HG03135 (cell line): Measurements from ENCODE around the gene CHPF.

Experiments used
- ATAC-seq: cut with Tn5 transposase; IDR thresholded peaks from one replicate; pipeline ENCODE4 v1.9.1; 2021; ENCODE audit warnings: mild to moderate bottlenecking, moderate library complexity; ENCODE audit not compliant: unreplicated experiment

CHPF gene

GRCh38 chr2:219569041-219569440, 25.4 kb upstream of the CHPF start:
- ATAC-seq, result no peak

GRCh38 chr2:219567791-219568361, 24.3 kb upstream of the CHPF start:
- ATAC-seq, result no peak

DNA sequence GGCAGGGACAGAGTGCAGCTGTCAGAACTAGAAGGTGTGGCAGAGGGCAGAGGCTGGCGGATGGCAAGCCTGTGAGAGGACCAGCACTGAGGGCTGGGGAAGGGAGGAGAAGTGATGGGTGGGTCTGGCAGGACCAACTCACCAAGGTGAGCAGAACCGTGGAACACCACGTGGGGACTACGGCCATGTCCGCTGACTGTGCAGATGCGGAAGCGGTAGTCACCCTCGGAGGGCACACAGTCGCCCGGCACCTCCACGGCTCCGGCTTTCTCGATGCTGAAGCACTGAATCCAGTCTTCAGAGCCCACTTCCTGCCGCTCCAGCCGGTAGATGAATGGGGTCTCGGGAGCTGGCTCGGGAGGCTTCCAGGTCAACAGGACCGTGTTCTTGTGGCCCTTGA, 23.5 kb upstream of the CHPF start:
- no peak for ATAC-seq

DNA sequence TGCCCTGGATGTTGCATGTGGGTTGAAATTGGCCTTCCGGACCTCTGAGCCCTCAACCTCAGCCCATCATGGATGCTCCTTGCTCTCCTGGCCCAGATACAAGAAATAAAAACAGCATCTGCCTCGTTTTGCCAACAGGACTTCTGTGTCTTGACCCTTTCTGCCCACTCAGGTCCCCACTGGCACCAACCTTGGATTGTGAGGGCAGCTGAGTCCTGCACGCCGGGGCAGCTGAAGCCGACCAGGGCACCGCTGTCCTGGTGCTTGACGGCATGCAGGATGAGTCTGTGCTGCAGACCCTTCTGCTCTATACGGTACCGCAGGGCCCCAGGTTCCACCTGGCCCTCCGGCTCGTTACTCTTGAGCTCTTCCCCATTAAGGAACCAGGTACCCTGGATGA, 23.0 kb upstream of the CHPF start:
- no peak for ATAC-seq

GRCh38 chr2:219565130-219566080, 21.8 kb upstream of the CHPF start:
- no peak for ATAC-seq

GRCh38 chr2:219563271-219563928, 19.8 kb upstream of the CHPF start:
- ATAC-seq, result no peak

- ATAC-seq, result no peak
Observed at GRCh38 chr2:219562049-219563020, 18.7 kb upstream of the CHPF start.

- ATAC-seq, result no peak
Observed at GRCh38 chr2:219561179-219562048, 17.8 kb upstream of the CHPF start.

DNA sequence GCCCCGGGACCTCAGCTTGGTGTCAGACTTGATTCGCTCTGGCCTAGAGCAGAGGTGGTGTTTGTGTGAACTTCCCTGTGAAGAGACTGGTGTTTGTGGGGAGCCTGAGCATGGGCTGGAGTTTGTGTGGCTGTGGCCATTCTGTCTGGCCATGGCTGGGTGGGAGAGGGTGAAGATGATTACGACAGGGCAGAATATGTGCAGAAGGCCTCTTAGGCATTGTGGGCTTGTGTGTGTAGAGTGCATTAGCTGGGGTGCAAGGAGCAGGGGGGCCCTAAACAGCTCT, 17.2 kb upstream of the CHPF start:
- ATAC-seq, result no peak

DNA sequence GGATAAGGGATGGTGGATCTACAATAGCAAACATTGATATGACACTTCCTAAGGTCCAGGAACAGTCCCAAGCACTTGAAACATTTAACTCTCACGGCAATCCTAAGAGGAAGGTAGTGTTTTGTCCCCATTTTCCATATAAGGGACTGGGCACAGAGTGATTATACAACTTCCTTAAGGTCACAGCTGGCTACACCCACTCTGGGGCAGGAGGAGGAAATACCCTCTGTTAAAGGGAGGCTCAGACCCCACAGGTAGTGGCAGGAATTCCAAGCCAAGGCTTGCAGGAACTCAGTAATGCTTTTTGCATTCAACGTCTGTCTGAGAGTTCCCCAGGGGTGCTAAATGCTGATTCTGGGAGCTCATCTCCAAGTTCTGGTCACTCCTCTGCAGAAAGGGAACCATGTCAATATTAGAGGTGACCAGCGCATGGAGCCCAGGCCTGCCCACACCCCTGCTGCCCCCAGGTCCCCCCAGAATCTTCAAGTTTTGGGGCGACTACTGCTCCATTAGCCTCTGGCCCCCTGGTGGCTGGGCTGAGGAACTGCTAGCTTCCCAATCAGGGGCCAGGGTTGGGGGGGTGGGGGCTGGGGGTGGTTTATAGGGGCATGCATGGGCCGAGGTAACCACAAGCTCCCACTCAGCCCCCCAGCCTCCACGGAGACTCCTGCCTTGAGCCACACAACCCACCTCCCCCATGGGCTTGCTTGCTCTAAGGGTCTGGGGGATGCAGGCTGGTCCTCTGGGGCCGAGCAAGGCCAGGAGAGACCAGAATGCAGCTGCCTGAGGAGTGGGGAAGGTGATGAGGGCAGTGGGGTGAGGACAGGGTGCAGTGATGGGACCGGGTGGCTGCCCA, 16.7 kb upstream of the CHPF start:
- ATAC-seq, result no peak

DNA sequence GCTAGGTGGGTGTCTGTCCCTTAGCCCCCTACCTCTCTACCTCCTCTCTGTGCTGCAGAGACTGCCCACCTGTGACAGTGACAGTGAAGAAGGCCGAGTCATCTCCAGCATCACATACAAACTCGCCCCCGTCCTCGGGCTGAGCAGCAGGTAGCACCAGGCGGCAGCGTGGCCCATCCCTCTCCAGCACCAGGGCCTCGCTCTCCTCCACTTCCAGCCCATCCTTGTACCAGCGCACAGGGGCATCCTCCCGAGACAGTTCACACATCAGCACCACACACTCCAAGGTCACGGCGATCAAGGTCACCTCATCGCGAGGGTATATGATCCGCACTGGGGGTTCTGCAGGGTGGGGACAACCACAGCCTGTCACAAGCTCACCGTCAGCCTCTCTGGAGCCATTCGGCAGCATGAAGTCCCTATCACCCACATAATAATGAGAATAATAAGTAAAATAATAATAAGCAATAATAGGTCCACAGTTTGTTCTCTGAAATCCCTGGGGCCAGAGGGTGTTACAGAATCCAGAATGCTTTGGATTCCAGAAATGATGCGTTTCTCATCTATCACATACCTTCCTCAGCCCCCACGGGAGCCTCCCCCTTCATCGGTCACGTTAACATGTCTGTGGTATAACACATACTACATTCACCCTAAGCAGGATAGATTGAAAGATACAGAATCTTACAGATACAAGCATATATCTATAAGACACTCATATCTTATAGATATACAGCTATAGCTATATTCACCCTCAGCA, 15.7 kb upstream of the CHPF start:
- ATAC-seq, result no peak

GRCh38 chr2:219557791-219558785, 14.5 kb upstream of the CHPF start:
- no peak for ATAC-seq

DNA sequence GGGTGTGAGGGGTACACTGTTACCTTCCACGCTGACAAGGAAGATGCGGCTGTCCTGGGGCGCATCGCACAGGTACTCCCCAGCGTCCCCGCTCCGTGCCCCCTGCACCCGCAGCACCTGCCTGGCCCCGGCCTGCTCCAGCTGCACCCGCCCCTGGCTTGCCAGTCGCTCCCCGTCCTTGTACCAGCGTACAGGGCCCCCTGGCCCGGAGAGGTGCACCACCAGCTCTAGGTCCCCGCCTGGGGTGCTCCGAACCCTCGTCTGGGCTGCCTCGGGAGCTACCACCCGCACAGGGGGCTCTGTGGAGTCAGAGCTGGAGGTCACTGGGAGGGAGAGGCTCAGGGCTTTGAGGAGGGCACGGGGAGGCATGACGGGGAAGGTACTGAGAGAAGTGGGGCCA, 13.7 kb upstream of the CHPF start:
- ATAC-seq, result no peak

- ATAC-seq, result no peak
Observed at GRCh38 chr2:219556413-219556812, 12.8 kb upstream of the CHPF start.

- ATAC-seq, result no peak
Observed at GRCh38 chr2:219555956-219556355, 12.3 kb upstream of the CHPF start.

GRCh38 chr2:219554350-219554749, 10.7 kb upstream of the CHPF start:
- no peak for ATAC-seq

GRCh38 chr2:219553463-219553963, 9.9 kb upstream of the CHPF start:
- no peak for ATAC-seq
